Ecto neural progenitor cell (in vitro differentiated cells): Measurements from ENCODE around the gene STK32A.

Experiments used
- DNase-seq: peaks from one replicate; pipeline ENCODE4 v3.0.0-alpha.2; 2018; ENCODE audit warnings: low spot score

Gene STK32A

DNA sequence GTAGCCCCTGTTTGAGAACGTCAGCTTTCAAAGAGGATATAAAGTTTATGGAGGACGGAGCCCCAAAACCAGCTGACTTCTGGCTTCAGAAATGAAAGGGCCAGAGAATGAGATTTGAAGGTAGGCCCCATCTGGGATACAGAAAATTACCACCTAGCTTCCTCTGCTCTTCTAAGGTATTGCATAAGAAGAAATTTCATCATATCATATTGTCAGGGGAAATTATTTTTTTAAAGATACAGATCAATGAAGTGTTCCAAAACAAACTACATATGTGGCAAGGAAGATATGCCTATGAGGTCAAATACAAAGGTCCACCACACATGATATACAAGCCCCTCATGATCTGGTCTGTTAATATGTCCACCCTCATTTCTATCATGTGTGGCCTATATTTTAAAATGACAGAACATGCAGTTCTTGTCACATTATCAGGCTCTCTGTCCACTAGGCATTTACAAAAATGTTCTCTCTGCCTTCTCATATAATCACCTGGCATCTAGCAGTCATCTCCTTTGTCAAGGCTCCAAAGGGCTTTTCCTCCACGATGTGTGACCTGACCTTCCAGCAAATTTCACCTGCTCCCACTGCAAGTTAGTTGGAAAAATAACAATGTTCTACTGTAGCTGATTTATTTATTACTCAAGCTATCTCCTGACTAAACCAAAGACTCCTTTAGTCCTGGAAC lies 192.0 kb downstream of the STK32A start:
- DNase-seq = no peak

DNA sequence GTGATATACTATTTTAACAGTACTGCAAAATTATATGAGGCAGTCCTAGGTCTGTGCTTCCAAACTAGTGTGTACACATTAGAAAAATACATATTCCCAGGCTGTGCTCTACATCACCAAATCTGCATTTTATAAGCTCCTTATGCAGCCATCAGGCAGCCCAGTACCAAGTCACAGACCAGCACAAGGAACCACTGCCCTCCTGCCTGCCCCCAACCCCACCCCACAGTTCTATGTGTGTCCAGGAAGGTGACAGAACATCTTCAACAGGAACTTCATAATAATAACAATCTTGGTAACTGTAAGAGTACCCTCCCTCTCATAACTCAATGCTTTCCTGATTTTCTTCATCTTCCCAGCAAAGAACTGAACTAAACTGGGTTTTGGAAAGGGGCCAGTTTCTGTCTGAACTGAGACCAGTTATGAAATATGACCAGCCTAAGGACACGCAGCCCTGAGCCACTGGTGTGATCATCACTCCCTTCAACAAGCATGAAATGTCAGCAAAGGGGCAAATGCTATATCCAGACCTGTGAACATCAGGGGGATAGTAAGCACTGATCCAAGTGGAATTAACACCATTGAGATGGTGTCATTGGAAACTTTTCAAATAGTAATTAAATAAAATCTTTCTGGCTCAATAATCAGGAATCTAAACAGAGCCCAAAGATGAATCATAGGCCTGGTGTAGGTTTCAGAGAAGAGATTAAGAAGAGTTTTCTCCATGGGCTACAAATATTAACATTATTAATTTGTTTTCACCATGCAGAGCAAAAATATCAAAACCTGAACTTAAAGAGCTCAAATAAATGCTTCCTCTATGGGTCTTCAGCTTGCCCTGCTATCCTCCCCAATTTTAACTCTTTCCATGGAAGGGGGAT lies 192.9 kb downstream of the STK32A start:
- no peak for DNase-seq

GRCh38 chr5:147430628-147431027 lies 195.8 kb downstream of the STK32A start:
- no peak for DNase-seq

GRCh38 chr5:147431586-147431985 lies 196.8 kb downstream of the STK32A start:
- DNase-seq = no peak

DNA sequence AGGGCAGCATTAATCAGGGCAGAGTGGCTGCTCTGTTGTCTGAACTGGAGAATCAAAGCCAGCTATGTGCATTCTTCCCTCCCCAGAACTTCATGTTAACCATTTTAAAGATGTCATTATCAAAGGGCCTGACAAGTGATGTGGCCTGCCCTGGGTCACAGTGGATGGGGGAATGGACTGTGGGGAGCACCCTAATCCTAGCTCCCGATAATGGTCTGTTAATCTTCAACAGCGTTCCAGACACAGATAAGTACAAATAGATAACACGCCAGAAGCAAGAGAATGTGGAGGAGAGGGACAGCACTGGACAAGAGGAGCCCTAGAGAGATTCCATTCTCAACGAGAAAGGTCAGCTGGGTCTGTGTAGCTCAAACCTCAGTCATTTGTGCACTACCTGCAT lies 197.5 kb downstream of the STK32A start:
- DNase-seq = no peak

GRCh38 chr5:147434049-147434448 lies 199.2 kb downstream of the STK32A start:
- no peak for DNase-seq

DNA sequence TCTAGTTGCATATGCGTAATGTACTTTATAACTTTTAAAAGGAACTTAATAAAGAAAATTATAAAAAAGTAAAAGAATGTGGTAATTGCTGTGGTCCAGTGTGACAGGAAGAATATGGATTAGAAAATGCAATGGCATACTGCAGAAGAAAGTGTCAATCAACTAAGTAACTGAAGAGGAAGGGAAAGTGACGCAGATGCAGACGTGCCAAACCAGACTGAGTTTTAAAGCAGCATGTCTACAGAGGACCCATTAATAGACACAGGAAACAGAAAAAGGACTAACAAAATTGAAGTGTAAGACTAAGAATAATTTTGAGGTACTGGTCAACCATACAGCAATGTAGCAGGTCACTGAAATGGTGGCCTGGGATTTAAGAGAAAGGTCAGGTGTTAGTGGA lies 201.8 kb downstream of the STK32A start:
- no peak for DNase-seq

GRCh38 chr5:147437161-147437596 lies 202.4 kb downstream of the STK32A start:
- DNase-seq = no peak
